Spinal cord (tissue), 10 donors: ENCODE measurements around the gene CD68. TPM values are rescaled to one million over a fixed set of nuclear protein-coding genes. Genes with fewer than 3 reads are reported as not detected.

ENCODE experiments used
- DNase-seq, 6 donors: peaks; one replicate each; pipeline versions ENCODE4 v3.0.0 to v3.0.0-alpha.2; 2013 to 2015; ENCODE audit warnings: low spot score in 6 of 6, low read depth in 4 of 6
- H3K27ac ChIP-seq: one replicate; pipeline ENCODE4 v1.5.1; 2013; ENCODE audit warnings: low read depth, low read length, control low read depth
- H3K27me3 ChIP-seq: one replicate; pipeline ENCODE4 v1.6.1; 2013; ENCODE audit warnings: low read length; ENCODE audit not compliant: control insufficient read depth, insufficient read depth
- H3K36me3 ChIP-seq: one replicate; pipeline ENCODE4 v1.6.1; 2013; ENCODE audit warnings: low read length; ENCODE audit not compliant: control insufficient read depth, insufficient read depth
- H3K4me1 ChIP-seq: one replicate; pipeline ENCODE4 v1.6.1; 2013; ENCODE audit warnings: low read length; ENCODE audit not compliant: control insufficient read depth, insufficient read depth
- H3K4me3 ChIP-seq: one replicate; pipeline ENCODE4 v1.5.1; 2013; ENCODE audit warnings: low read depth, low read length, control low read depth
- H3K9me3 ChIP-seq: one replicate; pipeline ENCODE4 v1.6.1; 2013; ENCODE audit warnings: low read length; ENCODE audit not compliant: control insufficient read depth, insufficient read depth
- WGBS: methylation state at CpG from one replicate; pipeline ENCODE4 v1.1.5; 2013; ENCODE audit warnings: missing lambda C conversion rate; ENCODE audit not compliant: insufficient coverage; 5-methylcytosine and 5-hydroxymethylcytosine counted together
- polyA plus RNA-seq, 2 donors: library from polyadenylated mRNA; unstranded; fragments of 120-200 nt; gene quantifications; one replicate each; pipeline ENCODE4 v1.2.1, GENCODE V29; 2013; ENCODE audit not compliant: insufficient read length in 2 of 2
- total RNA-seq, 2 donors: library from RNA; depleted of rRNA in 1 of 2; stranded (reverse); fragments of 120-200 nt in 1 of 2; fragments of >200 nt in 1 of 2; gene quantifications; one replicate each; pipeline versions ENCODE4 v1.2.3 to v1.2.4, GENCODE V29; 2013 to 2014
- donor health status: healthy.

Gene CD68
- total and polyA plus RNA-seq, 4 donors = 13.3 to 52.1 (median 46.7) TPM

- H3K4me3 ChIP-seq = no peak overlapping the region
- peak overlapping the region; percentile 57 for H3K27ac ChIP-seq
- H3K27me3 ChIP-seq = no peaks in the 10 kb centered on the region
- no peaks in the 10 kb centered on the region for H3K9me3 ChIP-seq
- H3K36me3 ChIP-seq = peaks cover 80% of the 10 kb centered on the region
- 85% methylated on average over 11 of the region's 12 CpGs for WGBS
- H3K4me1 ChIP-seq = peaks cover 58% of the 10 kb centered on the region
- DNase-seq = no peak
Observed at GRCh38 chr17:7579834-7580603, 581 bp downstream of the CD68 start.

GRCh38 chr17:7580604-7581575, 1.5 kb downstream of the CD68 start:
- Histone ChIP-seq H3K4me3 (no peak overlapping the region), H3K9me3 (no peaks in the 10 kb centered on the region), H3K27me3 (no peaks in the 10 kb centered on the region), H3K36me3 (peaks cover 80% of the 10 kb centered on the region), H3K27ac (no peak overlapping the region), H3K4me1 (peaks cover 65% of the 10 kb centered on the region)
- no peak for DNase-seq
- WGBS = 82% methylated on average over 17 of the region's 23 CpGs

- Histone ChIP-seq H3K36me3 (peaks cover 80% of the 10 kb centered on the region), H3K4me1 (peaks cover 62% of the 10 kb centered on the region)
- 85% methylated on average over 33 of the region's 36 CpGs for WGBS
Observed at GRCh38 chr17:7582396-7583252, 3.2 kb downstream of the CD68 start.

GRCh38 chr17:7583253-7584109, 4.0 kb downstream of the CD68 start, which contains the start of gene MPDU1:
Gene MPDU1 (plus strand): TSS chr17:7583852. CDS start chr17:7583863, 11 bp downstream.
- H3K9me3 ChIP-seq = no peaks in the 10 kb centered on the region
- peak within 1 kb of the TSS; percentile 99 for H3K27ac ChIP-seq
- peaks cover 80% of the 10 kb centered on the region for H3K36me3 ChIP-seq
- 12% methylated on average over 69 of the region's 69 CpGs for whole genome bisulfite sequencing
- DNase-seq = peak; percentile 95 to 100 (median 98)
- peak within 1 kb of the TSS; percentile 94 for H3K4me3 ChIP-seq
- H3K27me3 ChIP-seq = no peaks in the 10 kb centered on the region
- peaks cover 71% of the 10 kb centered on the region for H3K4me1 ChIP-seq

More at GRCh38 chr17:7582396-7583252, 3.2 kb downstream of the CD68 start:
- H3K27me3 ChIP-seq = no peaks in the 10 kb centered on the region
- no peaks in the 10 kb centered on the region for H3K9me3 ChIP-seq
- DNase-seq = no peak
- H3K4me3 ChIP-seq = peak overlapping the region; percentile 94
- peak overlapping the region; percentile 99 for H3K27ac ChIP-seq

GRCh38 chr17:7586673-7587419, 7.4 kb downstream of the CD68 start:
- no peak for DNase-seq
- 84% methylated on average over 5 of the region's 9 CpGs for WGBS
- Histone ChIP-seq H3K4me1 (peaks cover 57% of the 10 kb centered on the region), H3K4me3 (no peak overlapping the region), H3K9me3 (no peaks in the 10 kb centered on the region), H3K27me3 (no peaks in the 10 kb centered on the region), H3K27ac (no peak overlapping the region), H3K36me3 (peaks cover 81% of the 10 kb centered on the region)

- Histone ChIP-seq H3K4me1 (peaks cover 50% of the 10 kb centered on the region), H3K27ac (no peak overlapping the region), H3K36me3 (peaks cover 81% of the 10 kb centered on the region), H3K9me3 (no peaks in the 10 kb centered on the region), H3K27me3 (no peaks in the 10 kb centered on the region), H3K4me3 (no peak overlapping the region)
- WGBS = 78% methylated on average over 9 of the region's 12 CpGs
- DNase-seq = no peak
Observed at GRCh38 chr17:7587420-7588151, 8.1 kb downstream of the CD68 start.

- Histone ChIP-seq H3K9me3 (no peaks in the 10 kb centered on the region), H3K36me3 (peaks cover 86% of the 10 kb centered on the region), H3K27ac (peak overlapping the region; percentile 52), H3K4me3 (peak overlapping the region; percentile 64), H3K4me1 (peaks cover 41% of the 10 kb centered on the region), H3K27me3 (no peaks in the 10 kb centered on the region)
- WGBS = 66% methylated on average over 26 of the region's 30 CpGs
- DNase-seq = no peak
Observed at GRCh38 chr17:7588553-7589203, 9.2 kb downstream of the CD68 start.
